Ovary (tissue), 9 donors: ENCODE data around the gene CHD2. TPM values are rescaled to one million over a fixed set of nuclear protein-coding genes. Genes with fewer than 3 reads are reported as not detected.
A peak's percentile ranks its signal among the peaks of the same experiment; 100 is the strongest.
"Not testable (repeated sequence)": the region's sequence is repeated elsewhere in the genome, so short reads cannot be mapped to it uniquely, and the experiment has no call there.

Source experiments
- DNase-seq, 5 donors: peaks; one replicate each; pipeline ENCODE4 v3.0.0-alpha.2; 2019 to 2020
- H3K27ac ChIP-seq, 2 donors: fragments of 200-600 bp; one replicate each; pipeline versions ENCODE4 v1.5.1 to v1.8.0; 2019 to 2022
- H3K27me3 ChIP-seq: fragments of 200-600 bp; one replicate; pipeline ENCODE4 v1.8.0; 2022
- H3K36me3 ChIP-seq: fragments of 200-600 bp; sonication (generic); one replicate; pipeline ENCODE4 v1.5.1; 2019
- H3K4me1 ChIP-seq: one replicate; pipeline ENCODE4 v1.8.1; 2013; ENCODE audit warnings: mild to moderate bottlenecking, moderate library complexity; ENCODE audit not compliant: insufficient read depth
- H3K4me3 ChIP-seq: fragments of 200-600 bp; sonication (generic); one replicate; pipeline ENCODE4 v1.5.1; 2017
- H3K9me3 ChIP-seq, 2 donors: fragments of 200-600 bp in 1 of 2; sonication (generic) in 1 of 2; one replicate each; pipeline versions ENCODE4 v1.5.1 to v1.8.1; 2013 to 2019; ENCODE audit warnings: mild to moderate bottlenecking in 1 of 2, moderate library complexity in 1 of 2
- CTCF ChIP-seq, 3 donors: fragments of 450-650 bp in 2 of 3; fragments of 200-600 bp in 1 of 3; IDR thresholded peaks; one replicate each; pipeline versions ENCODE4 v1.5.1 to v1.8.0; 2016 to 2022; ENCODE audit warnings: antibody characterized with exemption in 3 of 3, mild to moderate bottlenecking in 1 of 3
- EP300 ChIP-seq: sonication (generic); formaldehyde crosslinking; IDR thresholded peaks from one replicate; pipeline ENCODE4 v1.6.1; 2017; ENCODE audit warnings: antibody characterized with exemption
- POLR2A ChIP-seq: fragments of 450-650 bp; IDR thresholded peaks from one replicate; pipeline ENCODE4 v1.6.1; 2017; ENCODE audit warnings: antibody characterized with exemption, mild to moderate bottlenecking, moderate library complexity
- WGBS, 3 donors: extraction: QIAGEN DNeasy Blood & Tissue Kit in 1 of 3; methylation state at CpG; one replicate each; pipeline versions ENCODE4 v1.1.5 to v1.1.7; 2013 to 2017; 5-methylcytosine and 5-hydroxymethylcytosine counted together
- intact Hi-C, 4 donors: fragments of 100-400 bp; cut with DNase I; formaldehyde crosslinking; loops; one replicate each; pipeline versions ENCODE4 v1.11.0 to v1.15.1; 2022 to 2023
- polyA plus RNA-seq, 2 donors: library from polyadenylated mRNA; stranded (reverse); fragments of 200-250 nt in 1 of 2; fragments of 350-450 nt in 1 of 2; fragmentation: Illumina TruSeq in 1 of 2; extraction: RNeasy Lipid Tissue Mini Kit (QIAGEN cat#74804) in 1 of 2; gene quantifications; one replicate each; pipeline ENCODE4 v1.2.3, GENCODE V29; 2013 to 2014
- total RNA-seq, 7 donors: library from RNA; depleted of rRNA in 2 of 7; stranded (reverse); fragments of >200 nt in 2 of 7; fragmentation: NEBNext Ultra II Directional in 3 of 7; extraction: Animal tissue kit (Norgen Biotek cat#: 25700) in 3 of 7; gene quantifications; one replicate each; pipeline versions ENCODE4 v1.1.0 to v1.2.4, GENCODE V29; 2016 to 2023
- donor health status: DM: no; HTN: no; CAD: no; lungs with moderate emphysema.
- donor health status: DM: no; HTN: no; CAD: no.
- donor health status: Bipolar disorder and iron deficiency.
- donor health status: DM: yes; HTN: yes; CAD: no.
- donor health status: DM: no; HTN: no; CAD: no.
- donor health status: DM: yes; HTN: yes; CAD: no.

CHD2 gene
- total and polyA plus RNA-seq, 9 donors, result 43.6 to 146 (median 98.2) TPM

DNA sequence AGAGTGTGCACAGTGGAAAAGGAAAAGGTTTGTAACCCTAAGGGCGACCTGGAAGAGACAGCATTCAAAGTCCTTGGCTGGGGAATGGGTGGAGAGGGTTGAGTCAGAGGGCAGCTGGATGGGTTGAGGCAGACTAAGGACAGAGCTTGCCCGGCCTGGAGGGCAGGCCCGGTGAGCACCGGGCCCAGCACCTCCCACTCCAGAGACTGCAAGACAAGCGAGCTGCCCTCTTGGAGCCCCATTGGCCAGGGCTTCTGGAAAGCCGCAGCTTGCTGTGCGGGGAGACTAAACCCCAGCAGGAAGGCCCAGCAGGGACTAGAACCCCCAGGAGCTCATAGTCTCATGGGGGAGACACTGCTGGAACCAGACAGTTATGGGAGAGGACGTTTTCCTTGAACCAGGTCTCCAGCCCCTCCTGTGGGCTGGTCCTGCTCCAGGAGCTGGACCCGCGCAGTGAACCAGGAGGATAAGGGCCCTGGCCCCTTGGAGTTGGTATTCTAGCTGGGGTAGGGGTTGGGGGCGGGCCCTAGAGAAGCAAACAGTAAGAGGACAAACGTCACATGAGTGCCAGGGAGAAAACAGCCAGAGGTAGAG is 129.8 kb downstream of the CHD2 start:
- Histone ChIP-seq H3K9me3 (no peaks in the 10 kb centered on the region), H3K27me3 (no peaks in the 10 kb centered on the region), H3K4me3 (no peak overlapping the region), H3K36me3 (no peaks in the 10 kb centered on the region), H3K4me1 (peaks cover 18% of the 10 kb centered on the region), H3K27ac (peak overlapping the region; percentile 35 to 81)
- TF ChIP-seq POLR2A, result no peak
- TF ChIP-seq CTCF (IDR thresholded peaks at IDR 0.05), result no peak
- no peak for TF ChIP-seq EP300
- intact Hi-C loops, result loop anchor here (2.0 to 10.0 kb wide), 10 partner anchors 57 to 1095 kb away; partner anchors contain the start of gene RGMA (in 2 of the 4)
- DNase-seq, result peak in 3 of 5 donors; percentile 26 to 46 (median 37)
- 55 to 65% (median 64%) methylated on average over 12 of the region's 12 CpGs for WGBS, 3 donors

DNA sequence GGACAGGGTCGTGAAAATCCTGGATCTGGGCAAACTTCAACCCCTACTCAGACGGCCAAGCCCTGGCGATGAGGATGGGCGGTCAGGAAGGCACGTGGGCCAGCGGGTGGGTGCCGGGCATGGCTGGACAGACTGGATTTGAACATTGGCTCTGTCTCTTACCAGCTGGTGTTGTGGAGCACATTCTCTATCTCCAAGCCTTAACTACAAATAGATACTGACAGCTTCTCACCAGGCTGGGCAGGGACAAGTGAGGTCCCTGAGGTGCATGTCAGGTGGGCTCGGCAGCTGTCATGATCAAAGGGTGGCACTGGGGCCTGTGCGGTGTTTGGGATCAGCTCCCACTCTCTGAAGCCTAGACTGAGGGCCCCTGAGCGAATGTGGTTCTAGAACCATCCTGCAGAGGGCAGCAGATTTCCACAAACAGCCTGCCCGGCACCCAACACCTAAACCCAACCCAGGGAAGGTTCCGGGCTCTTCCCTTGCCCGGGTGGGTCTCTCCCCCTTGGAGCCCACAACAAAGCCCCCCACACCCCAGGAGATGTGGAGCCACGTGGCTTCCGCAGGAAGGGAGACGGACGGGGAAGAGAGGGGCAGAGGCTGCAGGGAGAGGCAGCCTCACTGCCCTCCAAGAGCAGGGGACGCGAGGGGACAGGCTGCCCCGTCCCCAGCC is 130.4 kb downstream of the CHD2 start:
- Histone ChIP-seq H3K4me3 (no peak overlapping the region), H3K9me3 (no peaks in the 10 kb centered on the region), H3K27me3 (no peaks in the 10 kb centered on the region), H3K4me1 (peaks cover 18% of the 10 kb centered on the region), H3K27ac (peak overlapping the region; percentile 35 to 81), H3K36me3 (no peaks in the 10 kb centered on the region)
- no peak for TF ChIP-seq EP300
- TF ChIP-seq POLR2A, result peak; percentile 23
- TF ChIP-seq CTCF (IDR thresholded peaks at IDR 0.05), result peak; percentile 86 to 93 (median 92)
- 9 to 16% (median 12%) methylated on average over 15 to 20 of the region's 20 CpGs for WGBS, 3 donors
- intact Hi-C loops, result loop anchor here (2.0 to 10.0 kb wide), 7 partner anchors 57 to 1094 kb away; partner anchors contain the start of gene RGMA (in 2 of the 4)
- DNase-seq, result peak; percentile 69 to 85 (median 83)

GRCh38 chr15:93031103-93031464 is 131.0 kb downstream of the CHD2 start:
- Histone ChIP-seq H3K27ac (peak overlapping the region in 1 of 2 donors; percentile 2), H3K4me3 (no peak overlapping the region), H3K36me3 (no peaks in the 10 kb centered on the region), H3K4me1 (peaks cover 18% of the 10 kb centered on the region), H3K9me3 (no peaks in the 10 kb centered on the region), H3K27me3 (no peaks in the 10 kb centered on the region)
- peak in 2 of 5 donors; percentile 26 to 33 for DNase-seq
- TF ChIP-seq CTCF (IDR thresholded peaks at IDR 0.05) (no peak), EP300 (no peak), POLR2A (no peak)
- 54 to 69% (median 54%) methylated on average over 9 of the region's 9 CpGs for WGBS, 3 donors
- intact Hi-C loops, result loop anchor here (2.0 to 10.0 kb wide), 7 partner anchors 56 to 1094 kb away; partner anchors contain the start of gene RGMA (in 2 of the 4)

- not testable (repeated sequence) for H3K27me3 ChIP-seq, H3K4me3 ChIP-seq, H3K36me3 ChIP-seq, H3K27ac ChIP-seq, H3K9me3 ChIP-seq
- intact Hi-C loops, result loop anchor here (2.0 to 10.0 kb wide), 7 partner anchors 56 to 1093 kb away; partner anchors contain the start of gene RGMA (in 2 of the 4)
- H3K4me1 ChIP-seq, result peaks cover 18% of the 10 kb centered on the region
- WGBS, 3 donors, result 91 to 96% (median 91%) methylated on average over 44 of the region's 44 CpGs
- peak in 3 of 5 donors; percentile 16 to 26 (median 25) for DNase-seq
These were observed 131.6 kb downstream of the CHD2 start for GRCh38 chr15:93031557-93032384.

GRCh38 chr15:93032515-93033206 is 132.5 kb downstream of the CHD2 start:
- not testable (repeated sequence) for H3K27ac ChIP-seq, H3K36me3 ChIP-seq, H3K27me3 ChIP-seq, H3K4me3 ChIP-seq, H3K9me3 ChIP-seq
- 89 to 96% (median 95%) methylated on average over 21 of the region's 21 CpGs for WGBS, 3 donors
- peaks cover 20% of the 10 kb centered on the region for H3K4me1 ChIP-seq
- intact Hi-C loops, result loop anchor here (5.0 to 10.0 kb wide), 6 partner anchors 55 to 1092 kb away; partner anchors contain the start of gene RGMA (in 2 of the 4)
- peak in 2 of 5 donors; percentile 11 to 16 for DNase-seq
